NT2/D1 (cell line): ENCODE measurements around the gene UNC80.

Experiments
- DNase-seq: peaks from one replicate; pipeline ENCODE4 v3.0.0-alpha.2; 2011; ENCODE audit warnings: low read depth, low spot score
- H3K27me3 ChIP-seq: 2 replicates; pipeline ENCODE4 v1.6.0; 2011; ENCODE audit warnings: mild to moderate bottlenecking; ENCODE audit not compliant: insufficient read length, insufficient read depth
- H3K36me3 ChIP-seq: 2 replicates; pipeline ENCODE4 v1.6.1; 2011; ENCODE audit warnings: mild to moderate bottlenecking, low read length, mixed read lengths; ENCODE audit not compliant: insufficient read depth, insufficient read length
- H3K4me1 ChIP-seq: 2 replicates; pipeline ENCODE4 v1.5.1; 2011; ENCODE audit not compliant: insufficient read depth, insufficient read length
- H3K4me3 ChIP-seq: 2 replicates; pipeline ENCODE4 v1.5.1; 2011; ENCODE audit warnings: low read depth; ENCODE audit not compliant: insufficient read length
- H3K9ac ChIP-seq: 2 replicates; pipeline ENCODE4 v1.6.0; 2011; ENCODE audit warnings: low read depth; ENCODE audit not compliant: insufficient read length
- H3K9me3 ChIP-seq: 2 replicates; pipeline ENCODE4 v1.5.1; 2011; ENCODE audit warnings: mild to moderate bottlenecking, low read length; ENCODE audit not compliant: insufficient read depth
- SUZ12 ChIP-seq: IDR thresholded peaks from 2 replicates; pipeline ENCODE4 v1.6.1; 2011; ENCODE audit not compliant: insufficient read length, insufficient read depth; ENCODE audit errors: extremely low read depth
- YY1 ChIP-seq: IDR thresholded peaks from 2 replicates; pipeline ENCODE4 v1.6.1; 2011; ENCODE audit not compliant: insufficient read length, insufficient read depth
- ZNF274 ChIP-seq: IDR thresholded peaks from 2 replicates; pipeline ENCODE4 v1.6.1; 2011; ENCODE audit warnings: mild to moderate bottlenecking, low read depth, low read length

The UNC80 gene

DNA sequence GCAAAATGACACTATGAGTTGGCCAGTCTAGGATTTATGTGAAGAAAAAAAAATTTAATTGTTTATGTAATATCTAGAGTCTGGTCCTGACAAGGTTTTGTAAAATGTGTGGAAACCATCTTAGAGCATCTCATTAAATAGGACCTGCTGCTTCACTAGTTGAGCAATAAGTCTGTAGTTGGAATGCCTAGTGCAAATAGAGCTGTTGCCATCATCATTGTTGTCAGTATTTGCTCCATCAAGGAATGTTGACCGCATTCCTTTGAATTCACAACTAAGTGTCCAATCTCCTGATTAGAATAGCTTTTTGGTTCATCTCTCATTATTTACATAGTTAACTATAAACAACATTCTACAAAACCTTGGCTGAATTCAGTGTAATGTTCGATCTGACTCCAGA, 198.6 kb downstream of the UNC80 start:
- TF ChIP-seq ZNF274 (no peak), YY1 (no peak), SUZ12 (no peak)
- H3K9ac ChIP-seq: no peak overlapping the region
- H3K36me3 ChIP-seq: no peaks in the 10 kb centered on the region
- H3K4me3 ChIP-seq: no peak overlapping the region
- DNase-seq: no peak
- H3K9me3 ChIP-seq: no peaks in the 10 kb centered on the region
- no peaks in the 10 kb centered on the region for H3K4me1 ChIP-seq
- no peaks in the 10 kb centered on the region for H3K27me3 ChIP-seq

DNA sequence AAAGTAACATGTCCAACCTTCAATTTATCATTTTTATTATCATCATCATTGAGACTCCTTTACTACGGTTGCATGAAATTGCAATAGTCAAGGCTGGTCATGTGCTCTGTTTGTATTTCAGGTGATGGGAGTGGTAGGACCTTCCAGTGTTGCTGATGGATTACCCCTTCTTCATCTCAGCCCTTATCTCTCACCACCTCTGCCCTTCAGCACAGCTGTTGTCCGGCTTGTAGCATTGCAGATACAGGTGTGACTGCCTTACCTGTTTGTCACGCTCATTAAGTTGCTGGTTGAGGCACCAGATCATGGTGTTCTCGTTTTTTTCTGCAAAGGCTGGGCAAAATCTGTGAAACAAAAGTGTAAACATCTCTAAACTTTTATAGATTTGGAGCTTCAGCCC, 199.1 kb downstream of the UNC80 start:
- no peaks in the 10 kb centered on the region for H3K4me1 ChIP-seq
- no peaks in the 10 kb centered on the region for H3K27me3 ChIP-seq
- H3K4me3 ChIP-seq: no peak overlapping the region
- TF ChIP-seq SUZ12 (no peak), YY1 (no peak), ZNF274 (no peak)
- no peaks in the 10 kb centered on the region for H3K36me3 ChIP-seq
- DNase-seq: no peak
- H3K9me3 ChIP-seq: no peaks in the 10 kb centered on the region
- H3K9ac ChIP-seq: no peak overlapping the region

DNA sequence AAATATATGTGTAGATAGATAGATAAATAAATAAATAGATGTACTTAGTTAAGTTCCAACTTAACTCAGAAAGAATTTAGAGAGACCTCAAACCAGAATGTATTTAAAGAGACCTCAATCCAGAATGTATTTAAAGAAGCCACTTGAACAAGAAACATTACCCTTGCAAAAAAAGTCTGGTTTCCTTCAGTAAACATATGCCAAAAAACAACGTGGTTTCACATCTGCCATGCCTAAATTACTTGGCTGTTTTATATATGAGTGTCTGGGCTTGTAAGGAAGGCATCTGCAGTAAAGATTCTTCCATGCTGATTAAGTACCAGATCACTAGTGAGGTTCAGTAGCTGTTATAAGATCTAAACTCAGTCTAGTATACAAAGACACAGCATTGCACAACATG, 201.7 kb downstream of the UNC80 start:
- Histone ChIP-seq H3K4me1 (no peaks in the 10 kb centered on the region), H3K9me3 (no peaks in the 10 kb centered on the region), H3K4me3 (no peak overlapping the region), H3K36me3 (no peaks in the 10 kb centered on the region), H3K9ac (no peak overlapping the region), H3K27me3 (no peaks in the 10 kb centered on the region)
- DNase-seq: no peak
- no peak for TF ChIP-seq ZNF274
- no peak for TF ChIP-seq SUZ12
- TF ChIP-seq YY1: no peak

DNA sequence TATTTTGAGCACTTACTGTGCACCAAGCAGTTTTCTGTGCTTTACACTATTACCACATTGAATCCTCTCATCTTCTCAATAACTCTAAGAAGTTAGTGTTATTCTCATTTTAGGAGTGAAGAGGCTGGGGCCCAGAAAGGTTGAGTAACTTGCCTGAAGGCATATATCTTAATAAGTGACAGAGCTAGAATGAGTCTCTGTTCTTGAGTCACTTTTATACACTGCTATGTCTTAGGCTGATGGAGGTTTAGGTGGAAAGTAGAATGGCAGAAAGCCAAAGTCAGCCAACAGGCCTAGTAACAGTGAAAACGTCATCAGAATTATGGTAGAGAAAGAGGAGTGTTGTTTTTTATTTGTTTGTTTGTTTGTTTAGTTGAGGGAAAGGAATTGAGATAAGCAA, 202.9 kb downstream of the UNC80 start:
- H3K27me3 ChIP-seq: no peaks in the 10 kb centered on the region
- H3K9ac ChIP-seq: no peak overlapping the region
- H3K4me3 ChIP-seq: no peak overlapping the region
- no peak for TF ChIP-seq YY1
- no peak for TF ChIP-seq SUZ12
- no peak for TF ChIP-seq ZNF274
- no peaks in the 10 kb centered on the region for H3K9me3 ChIP-seq
- DNase-seq: no peak
- no peaks in the 10 kb centered on the region for H3K36me3 ChIP-seq
- H3K4me1 ChIP-seq: no peaks in the 10 kb centered on the region

DNA sequence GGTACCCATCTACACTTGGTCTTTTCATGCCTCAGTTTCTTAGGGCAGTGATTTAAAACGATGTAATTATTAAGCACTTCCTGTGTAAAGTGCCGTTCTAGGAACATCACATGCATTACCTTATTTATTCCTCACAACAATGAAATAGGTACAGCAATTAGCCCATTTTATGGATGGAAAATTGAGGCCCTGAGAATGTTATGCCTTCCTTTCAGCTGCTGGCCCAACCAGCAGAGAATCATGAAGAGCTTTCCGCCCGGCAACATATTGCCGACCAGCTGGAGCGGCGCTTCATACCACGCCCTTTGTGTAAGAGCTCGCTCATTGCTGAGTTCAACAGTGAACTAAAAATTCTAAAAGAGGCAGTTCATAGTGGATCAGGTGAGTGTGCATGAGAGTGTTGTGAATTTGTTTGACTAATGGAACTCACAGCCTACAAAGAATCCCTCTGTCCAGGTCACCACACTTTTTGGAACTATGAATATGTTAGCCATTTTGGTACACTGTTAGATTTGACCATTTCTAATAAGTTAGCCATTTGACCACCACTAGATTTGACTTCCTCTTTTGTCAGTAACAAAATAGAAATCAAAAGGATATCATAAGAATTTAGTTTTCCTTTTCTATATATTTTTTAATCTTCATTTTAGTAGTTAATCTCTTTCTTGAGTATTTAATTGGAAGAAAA, 205.2 kb downstream of the UNC80 start:
- Histone ChIP-seq H3K4me3 (no peak overlapping the region), H3K9me3 (no peaks in the 10 kb centered on the region), H3K36me3 (no peaks in the 10 kb centered on the region), H3K4me1 (no peaks in the 10 kb centered on the region), H3K27me3 (no peaks in the 10 kb centered on the region), H3K9ac (no peak overlapping the region)
- no peak for DNase-seq
- TF ChIP-seq YY1 (no peak), ZNF274 (no peak), SUZ12 (no peak)

DNA sequence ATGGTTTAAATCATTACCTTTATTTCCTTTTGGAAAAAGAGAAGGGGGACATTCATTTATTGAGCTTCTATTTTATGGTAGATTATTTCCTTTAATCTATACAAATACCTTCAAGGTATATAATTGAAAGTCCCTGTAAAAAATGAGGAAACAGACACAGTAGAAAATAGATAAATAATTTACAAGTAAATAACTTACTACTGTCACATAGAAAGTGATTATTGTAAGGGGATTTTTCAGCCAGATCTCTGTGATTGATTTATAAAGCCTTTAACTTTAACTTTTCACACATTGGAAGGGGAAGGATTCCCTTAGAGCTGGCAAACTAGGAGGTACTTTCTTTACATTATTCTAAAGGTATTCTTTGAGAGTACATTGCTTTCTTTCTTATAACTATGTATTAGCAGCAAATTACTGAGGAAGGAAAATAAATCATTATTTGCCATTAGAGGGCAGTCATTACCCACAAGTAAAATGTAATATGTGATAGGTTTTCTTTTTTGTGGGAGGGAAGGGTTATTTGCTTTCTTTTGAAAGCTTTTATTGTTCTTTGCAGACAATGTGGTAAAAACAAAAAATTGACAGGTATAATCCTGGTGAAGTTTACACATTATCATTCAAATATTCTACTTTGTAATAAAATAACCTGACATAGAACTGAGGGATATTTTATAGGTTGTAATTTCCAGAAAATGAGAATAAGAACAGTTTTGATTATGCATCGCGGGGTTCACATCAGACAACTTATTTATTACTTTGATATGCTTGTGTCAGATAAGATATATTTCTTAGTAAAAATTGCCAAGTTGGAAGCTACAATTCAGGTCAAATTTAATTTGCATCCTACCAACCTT, 206.0 kb downstream of the UNC80 start:
- Histone ChIP-seq H3K4me3 (no peak overlapping the region), H3K36me3 (no peaks in the 10 kb centered on the region), H3K9ac (no peak overlapping the region), H3K4me1 (no peaks in the 10 kb centered on the region), H3K9me3 (no peaks in the 10 kb centered on the region), H3K27me3 (no peaks in the 10 kb centered on the region)
- no peak for TF ChIP-seq YY1
- no peak for TF ChIP-seq ZNF274
- TF ChIP-seq SUZ12: no peak
- peak; percentile 8 for DNase-seq

DNA sequence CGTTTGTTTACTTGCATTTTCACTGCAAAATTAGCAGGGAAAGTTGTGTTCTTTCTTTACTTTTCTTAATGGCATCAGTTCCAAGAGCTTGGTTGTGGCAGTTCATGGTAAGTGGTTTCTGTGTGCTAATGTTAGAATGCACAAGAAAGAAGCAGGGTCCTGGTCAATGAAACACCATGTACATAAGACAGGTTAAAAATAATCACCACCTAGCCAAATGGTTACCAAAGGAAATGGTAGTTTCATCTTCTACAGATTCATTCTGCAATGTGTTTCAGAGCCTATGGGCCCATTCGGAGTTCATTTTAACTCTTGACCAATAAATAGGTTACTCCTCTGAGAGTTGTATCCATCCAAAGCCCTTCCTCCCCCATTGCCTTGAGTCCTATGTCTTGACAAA, 212.7 kb downstream of the UNC80 start:
- TF ChIP-seq ZNF274 (no peak), SUZ12 (no peak), YY1 (no peak)
- Histone ChIP-seq H3K27me3 (no peaks in the 10 kb centered on the region), H3K9me3 (no peaks in the 10 kb centered on the region), H3K4me1 (no peaks in the 10 kb centered on the region), H3K9ac (no peak overlapping the region), H3K36me3 (no peaks in the 10 kb centered on the region), H3K4me3 (no peak overlapping the region)
- no peak for DNase-seq
